C4-2B (cell line): ENCODE measurements around the gene TMEM175.

ENCODE experiments used
- ZFX ChIP-seq: fragments of 450-650 bp; IDR thresholded peaks from 2 replicates; pipeline ENCODE4 v1.6.1; 2017
- TF ChIP-seq, protein P1 (sequence below): fragments of 450-650 bp; conservative IDR thresholded peaks from 2 replicates; pipeline ENCODE4 v1.5.1; 2017; ENCODE audit warnings: mild to moderate bottlenecking

DNA sequence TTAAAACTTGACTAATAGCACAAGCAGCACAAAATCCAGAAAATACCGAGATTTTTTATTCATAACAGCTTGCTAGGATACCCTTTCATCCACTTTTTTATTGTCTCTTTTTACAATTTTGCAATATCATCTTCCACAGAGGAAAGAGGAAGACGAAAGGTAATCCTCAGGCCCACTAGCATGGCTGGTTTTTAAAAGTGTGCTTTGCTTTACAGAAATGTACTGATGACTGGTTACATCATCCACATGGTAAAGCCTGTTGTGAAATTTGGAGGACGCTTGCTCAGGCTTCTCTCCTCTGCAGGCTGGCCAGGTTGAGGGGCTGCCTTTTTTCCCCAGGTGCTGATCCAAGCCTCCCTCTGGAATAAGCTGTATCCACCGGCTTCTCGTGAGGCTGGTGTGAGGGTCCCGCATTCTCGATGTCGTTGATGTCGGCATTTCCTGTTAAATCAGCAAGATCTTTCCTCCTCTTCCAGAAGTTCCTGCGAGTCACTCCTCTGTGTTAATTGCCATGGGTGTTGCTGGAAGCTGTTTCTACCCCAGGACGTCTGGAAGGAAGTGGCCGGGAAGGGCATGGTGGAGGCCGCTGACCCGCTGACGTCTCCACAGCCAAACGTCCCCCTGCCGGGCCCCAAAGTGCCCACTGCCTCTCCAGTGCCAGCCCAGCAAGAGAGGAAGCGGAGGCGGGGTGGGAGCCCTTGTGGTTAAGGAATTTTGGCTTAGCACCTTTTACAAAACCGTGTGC is 46.9 kb downstream of the TMEM175 start:
- TF ChIP-seq, protein P1, sequence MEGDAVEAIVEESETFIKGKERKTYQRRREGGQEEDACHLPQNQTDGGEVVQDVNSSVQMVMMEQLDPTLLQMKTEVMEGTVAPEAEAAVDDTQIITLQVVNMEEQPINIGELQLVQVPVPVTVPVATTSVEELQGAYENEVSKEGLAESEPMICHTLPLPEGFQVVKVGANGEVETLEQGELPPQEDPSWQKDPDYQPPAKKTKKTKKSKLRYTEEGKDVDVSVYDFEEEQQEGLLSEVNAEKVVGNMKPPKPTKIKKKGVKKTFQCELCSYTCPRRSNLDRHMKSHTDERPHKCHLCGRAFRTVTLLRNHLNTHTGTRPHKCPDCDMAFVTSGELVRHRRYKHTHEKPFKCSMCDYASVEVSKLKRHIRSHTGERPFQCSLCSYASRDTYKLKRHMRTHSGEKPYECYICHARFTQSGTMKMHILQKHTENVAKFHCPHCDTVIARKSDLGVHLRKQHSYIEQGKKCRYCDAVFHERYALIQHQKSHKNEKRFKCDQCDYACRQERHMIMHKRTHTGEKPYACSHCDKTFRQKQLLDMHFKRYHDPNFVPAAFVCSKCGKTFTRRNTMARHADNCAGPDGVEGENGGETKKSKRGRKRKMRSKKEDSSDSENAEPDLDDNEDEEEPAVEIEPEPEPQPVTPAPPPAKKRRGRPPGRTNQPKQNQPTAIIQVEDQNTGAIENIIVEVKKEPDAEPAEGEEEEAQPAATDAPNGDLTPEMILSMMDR = no peak
- no peak for TF ChIP-seq ZFX
